WTC11 (cell line): ENCODE data around the gene OR13C9. TPM values are rescaled to one million over a fixed set of nuclear protein-coding genes. Genes with fewer than 3 reads are reported as not detected.

Experiments used
- ATAC-seq: fragments of 200-7000 bp; cut with Tn5 transposase; 2 replicates; pipeline ENCODE4 v1.10.0; 2021; ENCODE audit warnings: mild to moderate bottlenecking, moderate library complexity
- CTCF ChIA-PET: fragments of 300-600 bp; sonication (Branson Sonifier 250); formaldehyde crosslinking; loops from one replicate; lab custom pipeline; 2021; ENCODE audit warnings: antibody characterized with exemption; lab: Charles Lee
- POLR2A ChIA-PET: fragments of 350-600 bp; sonication (Branson Sonifier 250); formaldehyde crosslinking; loops from one replicate; lab custom pipeline; 2021; ENCODE audit warnings: antibody characterized with exemption; lab: Charles Lee
- DNase-seq: peaks from one replicate; pipeline ENCODE4 v3.0.0; 2021; ENCODE audit warnings: low spot score
- H3K27ac Mint-ChIP-seq: 2 replicates; pipeline ENCODE4 v1.8.0; 2021; ENCODE audit warnings: mixed read lengths
- H3K27me3 Mint-ChIP-seq: 2 replicates; pipeline ENCODE4 v1.8.0; 2021; ENCODE audit warnings: low read depth, mild to moderate bottlenecking, moderate library complexity, mixed read lengths
- H3K36me3 Mint-ChIP-seq: 2 replicates; pipeline ENCODE4 v1.8.0; 2021; ENCODE audit warnings: mixed read lengths
- H3K4me1 Mint-ChIP-seq: 2 replicates; pipeline ENCODE4 v1.8.0; 2022; ENCODE audit warnings: mixed read lengths
- H3K4me3 Mint-ChIP-seq: 2 replicates; pipeline ENCODE4 v1.8.0; 2021; ENCODE audit warnings: mild to moderate bottlenecking, moderate library complexity, mixed read lengths
- H3K9me3 Mint-ChIP-seq: 2 replicates; pipeline ENCODE4 v1.8.0; 2021; ENCODE audit warnings: mixed read lengths
- E2F1 ChIP-seq: sonication (generic); formaldehyde crosslinking; IDR thresholded peaks from 2 replicates; pipeline ENCODE4 v1.8.0; 2022; ENCODE audit warnings: mild to moderate bottlenecking, missing genetic modification reagents
- ELF4 ChIP-seq: sonication (generic); formaldehyde crosslinking; IDR thresholded peaks from 2 replicates; pipeline ENCODE4 v1.8.1; 2022; ENCODE audit warnings: low read depth, mild to moderate bottlenecking, moderate library complexity, missing genetic modification reagents
- FOXJ3 ChIP-seq: sonication (generic); formaldehyde crosslinking; IDR thresholded peaks from 2 replicates; pipeline ENCODE4 v1.9.0; 2021; ENCODE audit warnings: missing genetic modification reagents, mild to moderate bottlenecking, borderline replicate concordance
- MLX ChIP-seq: sonication (generic); formaldehyde crosslinking; IDR thresholded peaks from 2 replicates; pipeline ENCODE4 v1.8.1; 2023; ENCODE audit warnings: mild to moderate bottlenecking, missing genetic modification reagents, moderate library complexity
- RELA ChIP-seq: sonication (generic); formaldehyde crosslinking; IDR thresholded peaks from 2 replicates; pipeline ENCODE4 v1.8.1; 2022; ENCODE audit warnings: missing genetic modification reagents, mild to moderate bottlenecking, borderline replicate concordance
- STAT6 ChIP-seq: sonication (generic); formaldehyde crosslinking; conservative IDR thresholded peaks from 2 replicates; pipeline ENCODE4 v1.8.1; 2023; ENCODE audit warnings: mild to moderate bottlenecking, low read depth, missing genetic modification reagents, moderate library complexity
- TCF7 ChIP-seq: sonication (generic); formaldehyde crosslinking; IDR thresholded peaks from 2 replicates; pipeline ENCODE4 v1.8.0; 2022; ENCODE audit warnings: mild to moderate bottlenecking, low read depth, missing genetic modification reagents, moderate library complexity
- TEAD4 ChIP-seq: sonication (generic); formaldehyde crosslinking; IDR thresholded peaks from 2 replicates; pipeline ENCODE4 v1.8.0; 2022; ENCODE audit warnings: mild to moderate bottlenecking, missing genetic modification reagents
- total RNA-seq: library from RNA; stranded (reverse); gene quantifications from 3 replicates; pipeline ENCODE4 v1.2.3, GENCODE V29; 2021

Gene OR13C9
- total RNA-seq, 1 experiment from 2014 or later = not detected

- Mint-ChIP-seq H3K27ac (no peak within 1 kb of the TSS), H3K9me3 (peaks cover 25% of the 10 kb centered on the region), H3K4me1 (no peaks in the 10 kb centered on the region), H3K27me3 (no peaks in the 10 kb centered on the region), H3K4me3 (no peak within 1 kb of the TSS), H3K36me3 (peaks cover 5% of the 10 kb centered on the region; the same call in 1 of the 2 replicates)
- no peak for TF ChIP-seq RELA (CRISPR knock-in tag)
- no peak for TF ChIP-seq E2F1
- no peak for TF ChIP-seq FOXJ3
- no peak for TF ChIP-seq MLX (CRISPR knock-in tag)
- no peak for TF ChIP-seq TEAD4 (CRISPR knock-in tag)
- no peak for TF ChIP-seq TCF7 (CRISPR knock-in tag)
- no peak for TF ChIP-seq ELF4 (CRISPR knock-in tag)
- TF ChIP-seq STAT6 = no peak
- ChIA-PET CTCF (no interaction called here), POLR2A (no interaction called here)
- no peak for ATAC-seq
- DNase-seq = no peak
These were observed 49.1 kb downstream of the OR13C9 start, which contains the start of gene OR13C8 for GRCh38 chr9:104568868-104569267. Gene OR13C8 (plus strand): TSS chr9:104569168. CDS start chr9:104569168, 0 bp downstream.

Other genes with a start within 250 kb of the OR13C9 start
- gene OR13F1, start 113.9 kb downstream of the OR13C9 start, total RNA-seq = not detected in 3 replicates
- gene OR13C4, start 91.0 kb downstream of the OR13C9 start, total RNA-seq = 0.24 TPM in 1 of 3 replicates, not detected in the others
- gene OR13C3, start 81.3 kb downstream of the OR13C9 start, total RNA-seq = not detected in 3 replicates
- not detected in 3 replicates for gene OR13C8, start 49.0 kb downstream of the OR13C9 start, total RNA-seq
- not detected in 3 replicates for gene OR13C5, start 18.8 kb downstream of the OR13C9 start, total RNA-seq
- gene OR13C2, start 12.6 kb downstream of the OR13C9 start, total RNA-seq = not detected in 3 replicates
- not detected in 3 replicates for gene OR13D1, start 76.3 kb upstream of the OR13C9 start, total RNA-seq
- gene NIPSNAP3A, start 129.5 kb upstream of the OR13C9 start, total RNA-seq = 7.2 to 10.3 TPM (median 10.3 TPM) in 3 replicates
- gene NIPSNAP3B, start 145.9 kb upstream of the OR13C9 start, total RNA-seq = 0.30 to 0.55 TPM (median 0.31 TPM) in 3 replicates